Naive B cell (primary cell): ENCODE data around the gene STPG3. TPM values are rescaled to one million over a fixed set of nuclear protein-coding genes. Genes with fewer than 3 reads are reported as not detected.
A peak's percentile ranks its signal among the peaks of the same experiment; 100 is the strongest.

ENCODE experiments used
- ATAC-seq, 2 donors: fragments of 150-1000 bp; cut with Tn5 transposase; 2 replicates each; pipeline ENCODE4 v1.10.0; 2021; ENCODE audit warnings: low read depth in 2 of 2, mild to moderate bottlenecking in 2 of 2, moderate library complexity in 2 of 2
- DNase-seq: peaks from one replicate; pipeline ENCODE4 v3.0.0; 2022
- H3K27ac Mint-ChIP-seq, 6 donors: one replicate each; pipeline ENCODE4 v1.8.0; 2020 to 2022; ENCODE audit warnings: mild to moderate bottlenecking in 6 of 6, mixed read lengths in 6 of 6, moderate library complexity in 5 of 6, inconsistent platforms in 2 of 6
- H3K27me3 Mint-ChIP-seq, 3 donors: one replicate each; pipeline ENCODE4 v1.8.0; 2021 to 2022; ENCODE audit warnings: mixed read lengths in 3 of 3, mild to moderate bottlenecking in 1 of 3
- H3K36me3 Mint-ChIP-seq, 2 donors: one replicate each; pipeline ENCODE4 v1.8.0; 2020 to 2022; ENCODE audit warnings: mixed read lengths in 2 of 2, inconsistent platforms in 1 of 2, mild to moderate bottlenecking in 1 of 2
- H3K4me1 Mint-ChIP-seq, 3 donors: one replicate each; pipeline ENCODE4 v1.8.0; 2020 to 2022; ENCODE audit warnings: mixed read lengths in 3 of 3, inconsistent platforms in 1 of 3, mild to moderate bottlenecking in 1 of 3, moderate library complexity in 1 of 3
- H3K4me3 Mint-ChIP-seq, 8 donors: one replicate each; pipeline ENCODE4 v1.8.0; 2020 to 2022; ENCODE audit warnings: mild to moderate bottlenecking in 8 of 8, mixed read lengths in 8 of 8, moderate library complexity in 8 of 8, inconsistent platforms in 2 of 8
- H3K9me3 Mint-ChIP-seq, 7 donors: one replicate each; pipeline ENCODE4 v1.8.0; 2020 to 2022; ENCODE audit warnings: mixed read lengths in 7 of 7, mild to moderate bottlenecking in 5 of 7, inconsistent platforms in 2 of 7, moderate library complexity in 1 of 7
- polyA plus RNA-seq, 6 donors: library from polyadenylated mRNA; unstranded; fragments of 300-500 nt; fragmentation: Illumina TruSeq; gene quantifications; one replicate each; pipeline ENCODE4 v1.2.3, GENCODE V29; 2021; ENCODE audit warnings: low read depth in 6 of 6

The STPG3 gene
- polyA plus RNA-seq, 6 donors from 2014 or later, result not detected

DNA sequence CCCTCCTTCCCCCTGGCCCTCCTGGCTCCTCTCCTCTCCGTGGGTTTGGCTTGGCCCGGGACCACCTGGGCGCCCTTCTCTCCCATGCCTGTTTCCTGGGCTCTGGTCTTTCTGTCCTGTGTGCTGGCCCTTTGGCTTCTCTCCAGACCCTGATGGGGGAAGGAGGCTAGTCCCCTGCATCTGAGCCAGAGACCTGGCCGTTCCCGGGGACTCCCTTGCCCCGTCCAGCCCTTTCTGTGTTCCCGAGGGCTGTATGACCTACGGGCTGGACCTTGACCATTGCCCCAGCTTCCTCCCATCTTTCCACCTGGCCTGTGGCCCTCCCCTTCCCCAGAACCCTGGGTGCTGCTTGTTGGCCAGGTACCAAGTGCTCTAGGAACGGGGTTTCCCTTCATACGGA, 12.4 kb downstream of the STPG3 start:
- no peak for ATAC-seq
- Mint-ChIP-seq H3K9me3 (peaks cover 0 to 2% (median 0%) of the 10 kb centered on the region in 7 donors), H3K4me3 (peak overlapping the region in 1 of 8 donors; percentile 42), H3K27ac (no peak overlapping the region), H3K4me1 (peaks cover 13 to 17% (median 16%) of the 10 kb centered on the region in 3 donors), H3K36me3 (peaks cover under 1 to 3% of the 10 kb centered on the region in 2 donors), H3K27me3 (no peaks in the 10 kb centered on the region)
- DNase-seq, result no peak

DNA sequence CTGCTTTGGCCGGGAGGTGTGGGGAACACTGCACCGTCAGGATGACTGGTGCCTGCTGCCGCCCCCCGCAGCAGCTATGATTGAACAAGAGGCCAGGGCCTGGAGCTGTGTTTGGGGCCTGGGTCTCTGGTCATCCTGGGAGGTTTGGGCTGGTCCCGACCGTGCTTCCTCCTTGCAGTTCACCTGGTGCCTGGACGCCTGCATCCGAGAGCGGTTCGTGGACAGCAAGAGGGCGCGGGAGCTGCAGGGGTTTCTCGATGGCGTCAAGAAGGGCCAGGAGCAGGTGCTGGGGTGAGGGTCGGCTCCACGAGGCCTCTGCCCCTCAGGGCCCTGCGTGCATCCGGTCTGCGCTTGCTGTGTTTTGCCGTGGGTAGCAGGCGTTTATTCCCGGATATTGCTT, 13.0 kb downstream of the STPG3 start:
- no peak for DNase-seq
- peaks cover 17 to 21% (median 20%) of the 10 kb centered on the region in 3 donors for H3K4me1 Mint-ChIP-seq
- no peak overlapping the region for H3K27ac Mint-ChIP-seq

DNA sequence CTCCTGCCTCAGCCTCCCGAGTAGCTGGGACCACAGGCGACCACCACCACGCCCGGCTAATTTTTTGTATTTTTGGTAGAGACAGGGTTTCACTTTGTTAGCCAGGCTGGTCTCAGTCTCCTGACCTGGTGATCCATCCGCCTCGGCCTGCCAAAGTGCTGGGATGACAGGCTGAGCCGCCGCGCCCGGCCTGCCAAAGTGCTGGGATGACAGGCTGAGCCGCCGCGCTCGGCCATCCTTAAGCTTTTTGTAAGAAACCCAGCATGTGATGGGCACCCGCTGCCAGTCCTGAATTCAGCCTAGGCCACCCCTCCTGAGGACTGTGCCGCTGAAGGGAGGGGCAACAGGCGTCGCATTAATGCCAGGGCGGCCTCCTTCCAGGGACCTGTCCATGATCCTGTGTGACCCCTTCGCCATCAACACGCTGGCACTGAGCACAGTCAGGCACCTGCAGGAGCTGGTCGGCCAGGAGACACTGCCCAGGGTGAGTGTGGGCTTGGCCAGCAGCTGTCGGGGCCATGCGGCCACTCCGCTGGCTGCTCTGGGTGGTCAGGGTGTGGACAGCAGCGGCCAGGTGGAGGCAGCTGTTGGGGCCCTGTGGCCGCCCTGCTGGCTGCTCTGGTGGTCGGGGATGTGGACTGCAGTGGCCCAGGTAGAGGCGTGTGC, 14.5 kb downstream of the STPG3 start:
- no peak for ATAC-seq
- Mint-ChIP-seq H3K36me3 (peaks cover 5 to 8% of the 10 kb centered on the region in 2 donors), H3K27me3 (no peaks in the 10 kb centered on the region), H3K4me1 (peaks cover 23 to 28% (median 26%) of the 10 kb centered on the region in 3 donors), H3K9me3 (peaks cover 0 to 2% (median 0%) of the 10 kb centered on the region in 7 donors), H3K4me3 (no peak overlapping the region), H3K27ac (no peak overlapping the region)
- no peak for DNase-seq

More for the DNA sequence above, 13.0 kb downstream of the STPG3 start:
- Mint-ChIP-seq H3K36me3 (peaks cover 5 to 8% of the 10 kb centered on the region in 2 donors), H3K4me3 (no peak overlapping the region), H3K9me3 (peaks cover 0 to 2% (median 0%) of the 10 kb centered on the region in 7 donors), H3K27me3 (no peaks in the 10 kb centered on the region)
- no peak for ATAC-seq

DNA sequence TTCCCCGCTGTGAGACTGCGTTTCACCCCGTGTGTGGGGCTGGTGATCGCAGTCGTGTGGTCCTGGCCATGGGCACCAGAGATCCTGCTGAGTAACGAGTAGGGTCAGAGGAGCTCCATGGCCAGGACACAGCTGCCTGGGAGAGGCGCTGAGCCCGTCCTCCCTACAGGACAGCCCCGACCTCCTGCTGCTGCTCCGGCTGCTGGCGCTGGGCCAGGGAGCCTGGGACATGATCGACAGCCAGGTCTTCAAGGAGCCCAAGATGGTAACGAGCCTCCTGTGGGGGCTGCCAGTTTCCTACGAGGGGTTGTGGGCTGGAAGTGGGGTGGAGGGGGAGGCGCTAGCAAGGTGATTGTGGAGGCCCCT, 15.1 kb downstream of the STPG3 start:
- H3K27me3 Mint-ChIP-seq, result no peaks in the 10 kb centered on the region
- H3K36me3 Mint-ChIP-seq, result peaks cover 5 to 8% of the 10 kb centered on the region in 2 donors
- ATAC-seq (no peak), DNase-seq (no peak)
- peaks cover 0 to 2% (median 0%) of the 10 kb centered on the region in 7 donors for H3K9me3 Mint-ChIP-seq
- H3K27ac Mint-ChIP-seq, result no peak overlapping the region
- H3K4me1 Mint-ChIP-seq, result peaks cover 23 to 28% (median 26%) of the 10 kb centered on the region in 3 donors
- H3K4me3 Mint-ChIP-seq, result no peak overlapping the region

DNA sequence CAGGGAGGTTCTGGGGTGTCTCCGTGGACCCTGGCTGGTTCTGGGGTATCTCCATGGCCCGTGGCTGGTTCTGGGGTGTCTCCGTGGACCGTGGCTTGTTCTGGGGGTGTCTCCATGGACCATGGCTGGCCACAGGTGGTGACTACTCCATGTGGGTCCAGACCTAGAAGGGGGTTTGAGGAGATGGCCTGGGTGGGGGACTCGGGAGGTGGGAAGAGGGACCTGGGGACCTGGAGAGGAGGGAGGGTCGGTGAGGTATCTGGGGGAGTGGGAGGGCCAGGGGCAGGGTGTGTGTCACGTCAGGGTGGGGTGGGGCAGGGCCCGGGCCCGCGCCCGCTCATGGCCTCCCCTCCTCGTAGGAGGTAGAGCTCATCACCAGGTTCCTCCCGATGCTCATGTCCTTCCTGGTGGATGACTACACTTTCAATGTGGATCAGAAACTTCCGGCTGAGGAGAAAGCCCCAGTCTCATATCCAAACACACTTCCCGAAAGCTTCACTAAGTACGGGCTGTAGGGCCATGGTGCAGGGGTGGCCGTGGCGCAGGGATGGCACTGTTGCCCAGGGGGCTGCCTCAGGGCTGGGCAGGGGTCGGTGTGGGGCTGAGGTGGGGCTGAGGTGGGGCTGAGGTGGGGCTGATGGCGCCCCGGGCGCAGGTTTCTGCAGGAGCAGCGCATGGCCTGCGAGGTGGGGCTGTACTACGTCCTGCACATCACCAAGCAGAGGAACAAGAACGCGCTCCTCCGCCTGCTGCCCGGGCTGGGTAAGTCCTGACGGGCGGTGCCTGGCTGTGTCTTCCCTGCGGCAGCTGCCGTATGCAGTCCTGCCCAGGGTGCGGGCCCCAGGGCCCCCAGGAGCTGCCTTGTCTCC, 15.7 kb downstream of the STPG3 start:
- H3K27me3 Mint-ChIP-seq, result no peaks in the 10 kb centered on the region
- peaks cover 25 to 32% (median 26%) of the 10 kb centered on the region in 3 donors for H3K4me1 Mint-ChIP-seq
- DNase-seq (no peak), ATAC-seq (no peak)
- H3K36me3 Mint-ChIP-seq, result peaks cover 5 to 8% of the 10 kb centered on the region in 2 donors
- peaks cover 0 to under 1% (median 0%) of the 10 kb centered on the region in 7 donors for H3K9me3 Mint-ChIP-seq
- no peak overlapping the region for H3K4me3 Mint-ChIP-seq
- H3K27ac Mint-ChIP-seq, result no peak overlapping the region

DNA sequence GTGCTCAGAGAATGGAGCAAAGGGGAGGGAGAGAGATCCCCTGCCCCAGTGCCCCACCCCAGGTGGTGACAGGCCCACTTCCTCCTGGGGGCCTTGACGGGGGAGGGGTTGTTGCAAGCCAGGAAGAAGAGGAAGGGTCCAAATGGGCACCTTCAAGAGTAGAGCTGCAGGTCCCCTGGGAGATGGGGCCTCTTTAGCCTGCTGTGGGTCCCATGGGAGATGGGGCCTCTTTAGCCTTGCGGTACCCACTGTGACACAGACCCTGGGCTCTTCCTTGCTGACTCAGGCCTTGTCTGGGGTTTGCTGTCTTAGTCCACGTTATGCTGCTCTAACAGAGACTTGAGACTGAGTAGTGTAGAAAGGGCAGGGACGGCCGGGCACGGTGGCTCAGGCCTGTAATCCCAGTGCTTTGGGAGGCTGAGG, 16.9 kb downstream of the STPG3 start:
- Mint-ChIP-seq H3K36me3 (peaks cover 5 to 8% of the 10 kb centered on the region in 2 donors), H3K27ac (peak overlapping the region; percentile 20 to 84 (median 58)), H3K4me3 (peak overlapping the region in 7 of 8 donors; percentile 29 to 61 (median 51)), H3K27me3 (no peaks in the 10 kb centered on the region), H3K9me3 (no peaks in the 10 kb centered on the region), H3K4me1 (peaks cover 24 to 32% (median 26%) of the 10 kb centered on the region in 3 donors)
- ATAC-seq, result peak; percentile 33 to 36
- no peak for DNase-seq

DNA sequence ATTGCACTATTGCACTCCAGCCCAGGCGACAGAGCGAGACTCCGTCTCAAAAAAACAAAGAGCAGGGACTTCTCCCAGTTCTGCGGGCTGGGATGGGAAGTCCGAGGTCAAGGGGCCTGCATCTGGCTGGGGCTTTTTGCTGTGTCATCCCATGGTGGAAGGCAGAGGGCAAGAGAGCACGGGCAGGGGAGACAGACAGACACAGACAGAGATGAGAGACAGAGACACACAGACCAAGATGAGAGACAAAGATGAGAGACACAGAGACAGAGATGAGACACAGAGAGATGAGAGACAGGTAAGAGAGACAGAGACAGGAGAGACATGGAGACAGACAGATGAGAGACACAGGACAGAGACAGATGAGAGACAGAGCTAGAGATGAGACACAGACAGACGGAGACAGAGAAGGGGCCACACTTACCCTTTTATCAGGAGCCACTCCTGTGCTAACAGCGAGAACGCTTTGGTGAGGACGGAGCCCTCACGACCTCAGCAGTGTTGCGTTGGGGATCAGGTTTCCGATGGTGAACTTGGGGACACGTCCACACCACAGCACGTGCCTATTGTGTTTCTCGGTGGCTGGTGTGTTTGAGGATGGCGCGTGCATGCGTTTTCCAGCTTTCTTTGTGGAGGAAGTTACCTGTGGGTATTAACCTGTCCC, 17.6 kb downstream of the STPG3 start:
- H3K36me3 Mint-ChIP-seq, result peaks cover 5 to 8% of the 10 kb centered on the region in 2 donors
- DNase-seq, result no peak
- no peaks in the 10 kb centered on the region for H3K9me3 Mint-ChIP-seq
- H3K4me3 Mint-ChIP-seq, result peak overlapping the region in 6 of 8 donors; percentile 27 to 61 (median 53)
- no peaks in the 10 kb centered on the region for H3K27me3 Mint-ChIP-seq
- H3K4me1 Mint-ChIP-seq, result peaks cover 21 to 29% (median 26%) of the 10 kb centered on the region in 3 donors
- peak in 1 of 2 donors; percentile 15 for ATAC-seq
- H3K27ac Mint-ChIP-seq, result peak overlapping the region in 4 of 6 donors; percentile 31 to 68 (median 46)

DNA sequence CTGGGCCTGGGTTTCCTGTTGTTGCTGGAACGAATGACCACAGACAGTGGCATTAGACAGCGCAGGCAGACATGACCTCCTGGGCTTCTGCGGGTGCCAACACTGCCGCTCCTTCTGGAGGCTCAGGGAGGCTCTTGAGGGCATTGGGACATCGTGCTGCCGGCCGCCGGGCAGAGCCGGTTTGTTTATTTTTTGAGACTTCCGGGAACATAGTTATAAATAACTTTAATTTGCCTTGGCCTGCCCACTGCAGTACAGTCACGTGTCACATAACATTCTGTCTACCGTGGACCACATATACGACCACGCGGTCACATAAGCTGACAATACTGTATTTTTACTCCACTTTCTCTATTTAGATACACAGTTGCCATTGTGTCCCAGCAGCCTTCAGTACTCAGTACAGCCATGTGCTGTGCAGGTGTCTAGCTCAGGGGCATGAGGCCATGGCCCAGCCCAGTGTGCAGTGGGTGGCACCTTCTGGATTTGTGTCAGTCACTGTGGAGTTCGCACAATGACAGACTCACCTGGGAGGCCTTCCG, 18.2 kb downstream of the STPG3 start:
- peak overlapping the region in 6 of 8 donors; percentile 27 to 59 (median 48) for H3K4me3 Mint-ChIP-seq
- ATAC-seq (peak; percentile 36 to 67), DNase-seq (no peak)
- H3K27me3 Mint-ChIP-seq, result no peaks in the 10 kb centered on the region
- peaks cover 21 to 27% (median 27%) of the 10 kb centered on the region in 3 donors for H3K4me1 Mint-ChIP-seq
- peak overlapping the region in 2 of 6 donors; percentile 10 to 50 for H3K27ac Mint-ChIP-seq
- peaks cover 5 to 8% of the 10 kb centered on the region in 2 donors for H3K36me3 Mint-ChIP-seq
- no peaks in the 10 kb centered on the region for H3K9me3 Mint-ChIP-seq

DNA sequence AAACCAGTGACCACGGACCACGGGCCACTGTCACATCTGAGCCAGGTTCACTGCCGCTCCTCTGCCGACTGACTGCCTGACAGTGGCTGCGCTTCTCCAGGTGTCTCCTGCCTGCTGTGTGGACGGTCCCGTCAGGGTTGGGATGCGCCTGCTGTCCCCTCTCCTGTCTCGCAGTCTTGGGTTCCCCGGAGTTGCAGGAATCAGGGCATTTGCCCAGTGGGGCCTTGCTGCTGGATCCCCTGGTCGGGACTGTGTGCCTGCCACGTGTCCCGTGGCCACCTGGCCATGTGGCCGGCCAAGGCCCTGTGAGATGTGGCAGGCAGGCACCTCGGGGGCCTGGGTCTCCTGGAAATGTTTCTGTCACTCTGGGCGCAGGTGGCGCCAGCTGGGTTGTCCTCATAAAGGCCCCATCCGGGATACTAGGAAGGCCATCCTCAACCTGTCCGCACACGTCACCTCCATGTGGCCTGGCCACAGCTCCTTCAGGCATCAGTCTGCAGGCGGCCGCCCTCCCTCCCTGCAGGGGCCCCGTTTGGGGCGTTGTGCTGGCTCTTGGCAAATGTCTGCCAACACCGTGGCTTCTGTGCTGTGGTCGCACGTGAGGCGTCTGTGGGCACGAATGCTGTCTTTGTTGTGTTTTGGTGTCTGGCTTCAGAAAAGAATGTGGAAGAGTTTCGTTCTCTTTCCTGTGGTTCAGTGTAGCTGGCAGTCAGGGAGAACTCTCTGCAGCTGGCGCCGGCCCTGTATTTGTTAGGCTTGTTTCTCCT, 20.0 kb downstream of the STPG3 start:
- ATAC-seq (no peak), DNase-seq (no peak)
- H3K9me3 Mint-ChIP-seq, result no peaks in the 10 kb centered on the region
- H3K27ac Mint-ChIP-seq, result peak overlapping the region in 1 of 6 donors; percentile 44
- H3K27me3 Mint-ChIP-seq, result no peaks in the 10 kb centered on the region
- peaks cover 5 to 8% of the 10 kb centered on the region in 2 donors for H3K36me3 Mint-ChIP-seq
- H3K4me1 Mint-ChIP-seq, result peaks cover 36 to 44% (median 44%) of the 10 kb centered on the region in 3 donors
- H3K4me3 Mint-ChIP-seq, result peak overlapping the region in 1 of 8 donors; percentile 16

DNA sequence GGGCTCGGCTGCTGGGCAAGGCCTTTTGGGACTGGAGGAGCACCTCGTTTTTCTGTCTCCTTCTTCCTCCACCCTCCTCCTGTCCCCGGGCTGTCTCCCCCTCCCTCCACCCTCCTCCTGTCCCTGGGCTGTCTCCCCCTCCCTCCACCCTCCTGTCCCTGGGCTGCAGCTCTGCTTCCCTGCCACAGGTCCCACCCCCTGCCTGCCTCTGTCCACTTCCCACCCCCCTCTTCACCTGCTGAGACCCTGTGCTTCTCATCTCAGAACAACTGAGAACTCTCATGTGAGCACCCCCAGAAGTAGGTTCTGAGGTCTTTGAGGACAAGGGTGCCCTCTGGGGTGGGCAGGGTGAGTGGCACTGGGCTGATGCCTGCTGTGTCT, 20.6 kb downstream of the STPG3 start:
- peaks cover 38 to 48% (median 47%) of the 10 kb centered on the region in 3 donors for H3K4me1 Mint-ChIP-seq
- H3K27ac Mint-ChIP-seq, result peak overlapping the region in 1 of 6 donors; percentile 44
- H3K4me3 Mint-ChIP-seq, result no peak overlapping the region
- ATAC-seq (no peak), DNase-seq (no peak)
- H3K36me3 Mint-ChIP-seq, result peaks cover 5 to 8% of the 10 kb centered on the region in 2 donors
- no peaks in the 10 kb centered on the region for H3K27me3 Mint-ChIP-seq
- no peaks in the 10 kb centered on the region for H3K9me3 Mint-ChIP-seq

DNA sequence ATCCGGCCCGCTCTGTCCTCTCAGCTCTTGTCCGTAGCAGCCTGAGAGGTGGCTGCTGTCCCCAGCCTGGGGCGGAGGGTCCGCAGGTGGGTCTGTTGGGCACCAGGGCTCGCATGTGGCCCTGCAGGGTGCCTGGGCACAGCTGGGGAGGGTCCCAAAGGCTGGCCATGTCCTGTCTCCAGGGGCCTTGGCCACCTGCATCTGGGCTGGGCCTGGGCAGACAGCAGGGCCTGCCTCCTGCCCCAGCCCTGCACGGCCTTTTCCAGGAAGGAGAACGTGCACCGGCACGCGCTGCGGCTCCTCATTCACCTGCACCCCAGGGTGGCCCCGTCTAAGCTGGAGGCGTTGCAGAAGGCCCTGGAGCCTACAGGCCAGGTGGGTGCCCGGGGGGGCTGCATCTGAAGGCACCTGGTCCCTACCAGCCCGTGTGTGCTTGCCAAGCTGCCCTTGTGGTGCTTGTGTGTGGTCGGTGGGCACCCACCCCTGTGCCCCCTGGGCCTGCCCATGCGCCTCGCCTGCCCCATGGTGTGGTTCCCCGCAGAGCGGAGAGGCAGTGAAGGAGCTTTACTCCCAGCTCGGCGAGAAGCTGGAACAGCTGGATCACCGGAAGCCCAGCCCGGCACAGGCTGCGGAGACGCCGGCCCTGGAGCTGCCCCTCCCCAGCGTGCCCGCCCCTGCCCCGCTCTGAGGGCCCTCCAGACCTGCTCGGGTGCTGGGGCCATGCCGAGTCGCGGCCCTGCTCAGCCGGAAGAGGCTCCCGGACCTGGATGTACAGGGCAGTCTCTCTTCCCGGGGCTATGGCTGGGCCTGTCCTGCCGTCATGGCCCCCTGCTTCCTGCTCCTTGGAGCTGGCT, 21.4 kb downstream of the STPG3 start:
- ATAC-seq (no peak), DNase-seq (no peak)
- Mint-ChIP-seq H3K4me1 (peaks cover 44 to 56% (median 49%) of the 10 kb centered on the region in 3 donors), H3K27me3 (no peaks in the 10 kb centered on the region), H3K4me3 (no peak overlapping the region), H3K27ac (no peak overlapping the region), H3K9me3 (no peaks in the 10 kb centered on the region), H3K36me3 (peaks cover 5 to 8% of the 10 kb centered on the region in 2 donors)

DNA sequence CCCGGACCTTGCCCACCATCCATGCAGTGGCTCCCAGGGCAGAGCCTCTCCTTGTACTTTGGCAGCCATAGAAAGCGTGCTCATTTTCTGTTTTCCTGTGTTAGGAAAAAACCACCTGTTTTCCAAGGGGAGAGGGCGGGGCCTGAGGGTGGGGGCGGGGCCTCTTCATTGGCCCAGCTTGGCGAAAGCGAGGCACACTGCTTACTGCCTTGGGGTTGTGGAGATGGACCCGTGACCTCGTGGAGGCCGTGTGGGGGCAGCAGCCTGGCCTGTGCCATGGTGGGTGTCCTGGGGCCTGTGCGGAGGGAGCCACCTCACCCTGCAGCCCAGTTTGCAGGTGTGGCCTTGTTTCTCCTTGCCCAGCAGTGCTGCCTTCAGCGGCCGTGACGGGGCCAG, 22.0 kb downstream of the STPG3 start:
- Mint-ChIP-seq H3K27me3 (no peaks in the 10 kb centered on the region), H3K4me1 (peaks cover 43 to 55% (median 43%) of the 10 kb centered on the region in 3 donors), H3K36me3 (peaks cover 5 to 8% of the 10 kb centered on the region in 2 donors), H3K9me3 (no peaks in the 10 kb centered on the region), H3K27ac (no peak overlapping the region), H3K4me3 (no peak overlapping the region)
- DNase-seq (no peak), ATAC-seq (no peak)
